Panc1 (cell line): ENCODE data around the gene CRTC1. TPM values are rescaled to one million over a fixed set of nuclear protein-coding genes. Genes with fewer than 3 reads are reported as not detected.

Source experiments
- ATAC-seq: fragments of 200-7000 bp; cut with Tn5 transposase; 2 replicates; pipeline ENCODE4 v1.9.1; 2020; ENCODE audit warnings: mild to moderate bottlenecking, moderate library complexity
- BruUV-seq: library from RNA; stranded (reverse); fragments of 400-500 nt; replicated peaks from 2 replicates; lab custom pipeline; 2021; lab: Mats Ljungman, UMichigan
- CTCF ChIA-PET: fragments of 300-600 bp; sonication (Branson Sonifier 250); formaldehyde crosslinking; loops from one replicate; lab custom pipeline; 2022; ENCODE audit warnings: antibody characterized with exemption; lab: Charles Lee
- POLR2A ChIA-PET: fragments of 300-600 bp; sonication (Branson Sonifier 250); formaldehyde crosslinking; loops from one replicate; lab custom pipeline; 2022; ENCODE audit warnings: antibody characterized with exemption; lab: Charles Lee
- DNase-seq: peaks from one replicate; pipeline ENCODE4 v3.0.0-alpha.2; 2010; ENCODE audit warnings: low read depth, low spot score
- H3K27ac ChIP-seq: 2 replicates; pipeline ENCODE4 v1.5.1; 2011; ENCODE audit warnings: mild to moderate bottlenecking, low read length, inconsistent platforms
- H3K27me3 ChIP-seq: fragments of 200-500 bp; sonication (Bioruptor generic); 2 replicates; pipeline ENCODE4 v1.6.0; 2014; ENCODE audit warnings: low read length, inconsistent platforms; ENCODE audit not compliant: control insufficient read depth, insufficient read depth
- H3K36me3 ChIP-seq: fragments of 200-500 bp; sonication (Bioruptor generic); 2 replicates; pipeline ENCODE4 v1.5.1; 2014; ENCODE audit warnings: inconsistent platforms, mild to moderate bottlenecking, low read length, moderate library complexity; ENCODE audit not compliant: control insufficient read depth, insufficient read depth
- H3K4me1 ChIP-seq: 2 replicates; pipeline ENCODE4 v1.5.1; 2011; ENCODE audit warnings: inconsistent platforms, mild to moderate bottlenecking, low read length, moderate library complexity; ENCODE audit not compliant: control insufficient read depth, insufficient read depth
- H3K4me3 ChIP-seq, 2 experiments: 2 replicates each; pipeline ENCODE4 v1.5.1; 2011 to 2012; ENCODE audit warnings: low read depth in 2 of 2, low read length in 2 of 2, mild to moderate bottlenecking in 2 of 2, inconsistent platforms in 1 of 2, moderate library complexity in 1 of 2
- H3K9me3 ChIP-seq: fragments of 200-500 bp; sonication (Bioruptor generic); 2 replicates; pipeline ENCODE4 v1.5.1; 2014; ENCODE audit warnings: low read depth, mild to moderate bottlenecking, inconsistent platforms, low read length, moderate library complexity; ENCODE audit not compliant: control insufficient read depth, insufficient read depth
- POLR2AphosphoS5 ChIP-seq: IDR thresholded peaks from 2 replicates; pipeline ENCODE4 v1.6.1; 2012; ENCODE audit warnings: mild to moderate bottlenecking, low read depth, low read length, moderate library complexity
- SIN3A ChIP-seq: IDR thresholded peaks from 2 replicates; pipeline ENCODE4 v1.6.1; 2012; ENCODE audit warnings: low read depth, mild to moderate bottlenecking, low read length, moderate library complexity, borderline replicate concordance; ENCODE audit not compliant: insufficient read depth
- TCF7L2 ChIP-seq: IDR thresholded peaks from 2 replicates; pipeline ENCODE4 v1.6.1; 2011; ENCODE audit warnings: mild to moderate bottlenecking, low read depth, low read length, inconsistent platforms
- in situ Hi-C: cut with HindIII; loops from 2 replicates; pipeline ENCODE4 v1.10.0; 2016; ENCODE audit warnings: low sequenced_read_pairs, low pct_unique_long_range_greater_than_20kb
- intact Hi-C: fragments of 100-400 bp; cut with micrococcal nuclease; formaldehyde crosslinking; loops from one replicate; pipeline ENCODE4 v1.10.0; 2022; ENCODE audit not compliant: unreplicated experiment
- total RNA-seq: library from RNA; stranded (reverse); gene quantifications from one replicate; pipeline ENCODE4 v1.2.1, GENCODE V29; 2021; ENCODE audit not compliant: unreplicated experiment
- TF ChIP-seq, protein P1 (sequence below): fragments of 450-650 bp; IDR thresholded peaks from 2 replicates; pipeline ENCODE4 v1.5.1; 2017; ENCODE audit warnings: mild to moderate bottlenecking
- TF ChIP-seq, protein P2 (sequence below), 2 experiments: IDR thresholded peaks; 2 replicates each; pipeline ENCODE4 v1.6.1; 2011 to 2012; ENCODE audit warnings: low read depth in 2 of 2, control low read depth in 1 of 2, low read length in 1 of 2, mild to moderate bottlenecking in 1 of 2, moderate library complexity in 1 of 2; ENCODE audit not compliant: insufficient read depth in 1 of 2

Gene CRTC1
- total RNA-seq, 1 experiment from 2014 or later = 18.2 TPM

DNA sequence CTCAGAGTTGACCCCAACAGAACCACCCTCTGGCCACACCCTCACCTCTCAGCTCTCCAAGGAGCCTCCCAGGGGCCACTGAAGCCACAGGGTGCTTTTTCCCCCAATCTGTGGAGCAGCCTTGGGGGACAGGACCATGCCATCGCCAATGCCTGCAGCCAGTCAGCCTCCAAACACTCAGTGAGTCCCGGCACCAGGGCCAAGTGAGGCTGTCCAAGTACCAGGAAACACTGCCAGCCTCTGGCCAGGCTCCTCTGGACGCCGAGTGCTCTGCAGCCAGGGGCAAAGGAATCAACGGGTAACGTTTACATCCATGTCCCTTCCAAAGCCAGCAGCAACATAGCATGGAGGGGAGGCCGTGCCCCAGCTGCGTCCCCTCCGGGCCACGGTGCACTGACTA is 117.2 kb downstream of the CRTC1 start:
- BruUV-seq = no TSS peak
- no peaks in the 10 kb centered on the region for H3K9me3 ChIP-seq
- TF ChIP-seq, protein P1, sequence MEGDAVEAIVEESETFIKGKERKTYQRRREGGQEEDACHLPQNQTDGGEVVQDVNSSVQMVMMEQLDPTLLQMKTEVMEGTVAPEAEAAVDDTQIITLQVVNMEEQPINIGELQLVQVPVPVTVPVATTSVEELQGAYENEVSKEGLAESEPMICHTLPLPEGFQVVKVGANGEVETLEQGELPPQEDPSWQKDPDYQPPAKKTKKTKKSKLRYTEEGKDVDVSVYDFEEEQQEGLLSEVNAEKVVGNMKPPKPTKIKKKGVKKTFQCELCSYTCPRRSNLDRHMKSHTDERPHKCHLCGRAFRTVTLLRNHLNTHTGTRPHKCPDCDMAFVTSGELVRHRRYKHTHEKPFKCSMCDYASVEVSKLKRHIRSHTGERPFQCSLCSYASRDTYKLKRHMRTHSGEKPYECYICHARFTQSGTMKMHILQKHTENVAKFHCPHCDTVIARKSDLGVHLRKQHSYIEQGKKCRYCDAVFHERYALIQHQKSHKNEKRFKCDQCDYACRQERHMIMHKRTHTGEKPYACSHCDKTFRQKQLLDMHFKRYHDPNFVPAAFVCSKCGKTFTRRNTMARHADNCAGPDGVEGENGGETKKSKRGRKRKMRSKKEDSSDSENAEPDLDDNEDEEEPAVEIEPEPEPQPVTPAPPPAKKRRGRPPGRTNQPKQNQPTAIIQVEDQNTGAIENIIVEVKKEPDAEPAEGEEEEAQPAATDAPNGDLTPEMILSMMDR = no peak
- TF ChIP-seq SIN3A (no peak), POLR2AphosphoS5 (no peak), TCF7L2 (no peak)
- TF ChIP-seq, protein P2, sequence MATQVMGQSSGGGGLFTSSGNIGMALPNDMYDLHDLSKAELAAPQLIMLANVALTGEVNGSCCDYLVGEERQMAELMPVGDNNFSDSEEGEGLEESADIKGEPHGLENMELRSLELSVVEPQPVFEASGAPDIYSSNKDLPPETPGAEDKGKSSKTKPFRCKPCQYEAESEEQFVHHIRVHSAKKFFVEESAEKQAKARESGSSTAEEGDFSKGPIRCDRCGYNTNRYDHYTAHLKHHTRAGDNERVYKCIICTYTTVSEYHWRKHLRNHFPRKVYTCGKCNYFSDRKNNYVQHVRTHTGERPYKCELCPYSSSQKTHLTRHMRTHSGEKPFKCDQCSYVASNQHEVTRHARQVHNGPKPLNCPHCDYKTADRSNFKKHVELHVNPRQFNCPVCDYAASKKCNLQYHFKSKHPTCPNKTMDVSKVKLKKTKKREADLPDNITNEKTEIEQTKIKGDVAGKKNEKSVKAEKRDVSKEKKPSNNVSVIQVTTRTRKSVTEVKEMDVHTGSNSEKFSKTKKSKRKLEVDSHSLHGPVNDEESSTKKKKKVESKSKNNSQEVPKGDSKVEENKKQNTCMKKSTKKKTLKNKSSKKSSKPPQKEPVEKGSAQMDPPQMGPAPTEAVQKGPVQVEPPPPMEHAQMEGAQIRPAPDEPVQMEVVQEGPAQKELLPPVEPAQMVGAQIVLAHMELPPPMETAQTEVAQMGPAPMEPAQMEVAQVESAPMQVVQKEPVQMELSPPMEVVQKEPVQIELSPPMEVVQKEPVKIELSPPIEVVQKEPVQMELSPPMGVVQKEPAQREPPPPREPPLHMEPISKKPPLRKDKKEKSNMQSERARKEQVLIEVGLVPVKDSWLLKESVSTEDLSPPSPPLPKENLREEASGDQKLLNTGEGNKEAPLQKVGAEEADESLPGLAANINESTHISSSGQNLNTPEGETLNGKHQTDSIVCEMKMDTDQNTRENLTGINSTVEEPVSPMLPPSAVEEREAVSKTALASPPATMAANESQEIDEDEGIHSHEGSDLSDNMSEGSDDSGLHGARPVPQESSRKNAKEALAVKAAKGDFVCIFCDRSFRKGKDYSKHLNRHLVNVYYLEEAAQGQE (IDR thresholded peaks at IDR 0.05; ENCODE audit: insufficient read depth in 1 of 2, low read depth in 2 of 2, low read length in 1 of 2) = no peak
- H3K4me3 ChIP-seq = no peak overlapping the region
- DNase-seq (no peak), ATAC-seq (no peak)
- no peaks in the 10 kb centered on the region for H3K36me3 ChIP-seq
- H3K27me3 ChIP-seq = no peaks in the 10 kb centered on the region
- intact Hi-C loops (no loop called here), in situ Hi-C loops (no loop called here)
- CTCF ChIA-PET = interaction anchor here (0.5 to 0.6 kb wide), 2 partner anchors 79 to 1057 kb away, joined by 3 to 5 read pairs; no protein-coding TSS in a partner anchor
- H3K27ac ChIP-seq = no peak overlapping the region
- POLR2A ChIA-PET = no interaction called here
- H3K4me1 ChIP-seq = no peaks in the 10 kb centered on the region

DNA sequence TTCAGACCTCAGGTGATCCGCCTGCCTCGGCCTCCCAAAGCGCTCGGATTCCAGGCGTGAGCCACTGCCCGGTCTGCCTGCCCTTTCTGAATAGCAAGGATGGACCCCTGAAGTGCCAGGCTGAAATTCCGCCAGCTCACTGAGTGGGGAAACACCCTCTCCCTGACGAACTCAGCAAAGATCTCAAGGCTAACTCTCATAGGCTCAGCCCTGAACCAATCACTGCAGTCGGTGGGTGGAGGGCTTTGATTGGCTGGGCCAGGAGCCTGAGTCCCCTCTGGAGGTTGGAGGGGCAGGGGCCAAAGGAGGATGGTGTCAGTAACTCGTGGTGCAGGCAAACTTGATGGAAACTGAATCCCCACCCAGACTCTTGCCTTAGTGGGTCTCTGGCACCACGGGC is 118.9 kb downstream of the CRTC1 start:
- Histone ChIP-seq H3K27me3 (no peaks in the 10 kb centered on the region), H3K4me3 (no peak overlapping the region), H3K9me3 (no peaks in the 10 kb centered on the region), H3K4me1 (no peaks in the 10 kb centered on the region), H3K27ac (no peak overlapping the region), H3K36me3 (no peaks in the 10 kb centered on the region)
- POLR2A ChIA-PET = no interaction called here
- no TSS peak for BruUV-seq
- intact Hi-C loops (no loop called here), in situ Hi-C loops (no loop called here)
- ATAC-seq (no peak), DNase-seq (no peak)
- TF ChIP-seq TCF7L2 (no peak), SIN3A (no peak), POLR2AphosphoS5 (no peak)
- TF ChIP-seq, protein P2 (IDR thresholded peaks at IDR 0.05; ENCODE audit: insufficient read depth in 1 of 2, low read depth in 2 of 2, low read length in 1 of 2) = no peak
- TF ChIP-seq, protein P1 = no peak
- CTCF ChIA-PET = no interaction called here
